GM10847 (cell line): Measurements from ENCODE around the gene TIGD7.
A peak's percentile ranks its signal among the peaks of the same experiment; 100 is the strongest.

ENCODE experiments used
- POLR2A ChIP-seq: IDR thresholded peaks from 2 replicates; pipeline ENCODE4 v1.6.1; 2011; ENCODE audit not compliant: insufficient read length; ENCODE audit errors: extremely low read depth

Gene TIGD7

DNA sequence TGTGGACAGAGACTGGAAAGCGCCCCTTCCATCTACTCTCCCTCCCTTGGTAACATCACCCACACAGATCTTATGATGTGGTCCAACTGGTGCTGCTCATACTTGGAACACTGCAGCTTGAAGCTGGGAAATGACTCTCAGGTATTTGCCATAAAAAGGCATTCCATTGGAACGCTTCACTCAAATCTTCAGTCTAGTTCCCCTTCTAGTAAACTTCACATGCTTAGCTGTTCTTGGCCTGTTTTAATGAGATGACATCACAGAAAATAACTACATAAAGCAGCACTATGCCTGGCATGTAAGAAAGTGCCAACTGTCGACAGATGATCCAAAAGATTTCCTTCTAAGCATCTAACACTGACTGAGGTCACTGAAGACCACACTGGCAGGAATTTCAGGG is 12.6 kb downstream of the TIGD7 start:
- TF ChIP-seq POLR2A = no peak

DNA sequence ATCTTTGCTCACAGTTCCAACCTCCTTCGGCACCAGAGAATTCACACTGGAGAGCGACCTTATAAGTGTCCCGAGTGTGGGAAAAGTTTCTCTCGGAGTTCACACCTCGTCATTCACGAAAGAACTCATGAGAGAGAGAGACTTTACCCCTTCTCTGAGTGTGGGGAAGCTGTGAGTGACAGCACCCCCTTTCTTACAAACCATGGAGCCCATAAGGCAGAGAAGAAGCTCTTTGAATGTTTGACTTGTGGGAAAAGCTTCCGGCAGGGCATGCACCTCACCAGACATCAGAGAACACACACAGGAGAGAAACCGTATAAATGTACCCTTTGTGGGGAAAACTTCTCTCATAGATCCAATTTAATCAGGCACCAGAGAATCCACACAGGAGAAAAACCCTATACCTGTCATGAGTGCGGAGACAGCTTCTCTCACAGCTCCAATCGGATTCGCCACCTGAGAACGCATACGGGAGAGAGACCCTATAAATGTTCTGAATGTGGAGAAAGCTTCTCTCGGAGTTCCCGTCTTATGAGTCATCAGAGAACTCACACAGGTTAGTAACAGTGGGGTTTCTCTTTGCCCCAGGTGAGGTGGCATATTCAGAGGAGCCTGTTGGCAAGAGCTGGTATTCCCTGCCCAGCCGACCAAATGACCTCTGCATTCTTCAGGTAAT is 15.1 kb downstream of the TIGD7 start:
- no peak for TF ChIP-seq POLR2A

DNA sequence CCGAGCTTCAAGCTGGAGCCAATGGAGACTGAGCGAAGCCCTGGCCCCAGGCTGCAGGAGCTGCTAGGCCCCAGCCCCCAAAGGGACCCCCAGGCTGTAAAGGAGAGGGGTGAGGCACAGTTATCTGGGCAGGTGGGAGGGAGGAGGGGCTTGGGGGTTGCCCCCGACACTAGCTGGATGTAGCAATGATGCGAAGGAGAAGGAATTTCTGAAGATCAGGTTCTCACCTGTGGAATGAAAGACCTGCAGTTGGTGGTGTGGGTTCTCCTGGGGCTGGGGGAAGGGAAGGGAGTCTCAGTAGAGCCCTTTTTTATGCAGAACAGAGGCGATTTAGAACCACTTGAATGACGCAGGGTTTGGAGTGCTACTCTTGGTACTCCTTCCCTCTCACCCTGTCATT is 20.1 kb downstream of the TIGD7 start:
- no peak for TF ChIP-seq POLR2A

DNA sequence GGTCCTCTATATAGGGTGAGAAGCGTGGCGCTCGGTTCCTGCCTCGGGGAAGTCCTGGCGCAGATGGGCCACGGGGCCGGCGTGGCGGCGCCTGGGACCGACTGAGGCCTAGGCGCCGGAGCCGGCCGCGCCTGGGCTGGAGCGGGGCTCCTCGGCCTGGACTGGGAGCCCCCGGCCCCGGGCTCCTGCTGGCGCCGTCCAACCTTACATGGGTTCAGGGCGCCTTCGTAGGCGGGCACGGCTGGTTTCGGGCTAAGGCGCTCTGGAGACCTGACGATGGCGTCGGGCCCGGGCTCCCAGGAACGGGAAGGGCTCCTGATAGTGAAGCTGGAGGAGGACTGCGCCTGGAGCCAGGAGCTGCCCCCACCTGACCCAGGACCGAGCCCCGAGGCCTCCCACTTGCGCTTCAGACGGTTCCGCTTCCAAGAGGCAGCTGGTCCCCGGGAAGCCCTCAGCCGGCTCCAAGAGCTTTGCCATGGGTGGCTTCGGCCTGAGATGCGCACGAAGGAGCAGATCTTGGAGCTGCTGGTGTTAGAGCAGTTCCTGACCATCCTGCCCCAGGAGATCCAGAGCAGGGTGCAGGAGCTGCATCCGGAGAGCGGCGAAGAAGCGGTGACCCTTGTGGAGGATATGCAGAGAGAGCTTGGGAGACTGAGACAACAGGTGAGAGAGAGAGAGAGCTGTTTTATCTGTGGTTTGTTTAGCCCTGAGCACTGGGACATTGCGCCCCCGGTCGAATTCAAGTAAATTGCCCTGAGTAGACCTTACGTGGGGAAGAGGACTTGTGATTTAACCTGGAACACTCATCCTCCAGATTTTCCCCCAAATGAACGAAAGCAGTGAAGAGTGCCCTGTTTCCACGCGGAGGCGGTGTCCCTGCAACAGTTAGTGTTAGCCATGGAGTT is 21.4 kb downstream of the TIGD7 start:
- no peak for TF ChIP-seq POLR2A

DNA sequence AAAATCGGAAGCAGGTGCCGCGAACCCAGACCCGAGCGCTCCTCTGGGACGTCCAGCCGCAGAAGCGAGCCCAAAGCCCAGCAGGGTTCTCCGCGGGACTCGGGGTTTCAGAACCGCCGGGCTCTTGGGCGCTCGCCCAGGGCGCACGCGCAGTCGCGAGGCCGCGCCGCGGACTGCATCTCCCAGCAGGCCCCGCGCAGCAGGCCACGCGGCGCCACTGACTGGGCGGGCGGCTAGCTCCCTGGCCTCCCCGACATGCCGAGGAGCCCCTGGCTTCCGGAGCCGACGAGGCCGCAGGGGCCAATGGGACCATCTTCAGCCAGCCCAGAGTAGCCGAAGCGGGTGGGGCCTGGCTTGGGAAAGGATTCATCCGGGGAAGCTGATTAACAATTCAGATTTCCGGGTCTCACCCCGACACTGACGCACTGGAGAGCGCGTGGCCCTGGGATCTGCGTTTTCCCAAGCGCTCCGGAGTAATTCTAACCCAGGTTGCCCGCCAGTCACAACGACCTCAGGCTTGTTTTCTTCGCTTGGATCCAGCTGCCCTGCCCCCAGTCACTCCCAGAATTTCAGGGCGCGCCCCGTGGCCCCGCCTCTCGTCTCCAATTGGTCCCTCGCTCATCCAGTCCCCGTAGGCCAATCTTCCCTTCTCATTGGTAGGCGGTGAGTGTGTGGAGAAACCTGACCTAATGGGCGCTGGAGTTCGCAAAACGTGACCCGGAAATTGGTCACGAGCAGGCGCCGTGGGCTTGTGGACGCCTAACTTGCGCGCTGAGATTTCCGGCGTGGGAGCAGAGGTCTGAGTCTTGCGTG is 22.3 kb downstream of the TIGD7 start, which contains the start of gene ZNF263:
Gene ZNF263 (plus strand): TSS at position 762 of the 813 bp plus-strand sequence. CDS start 328 bp downstream, outside the sequence.
- TF ChIP-seq POLR2A = peak; percentile 62

DNA sequence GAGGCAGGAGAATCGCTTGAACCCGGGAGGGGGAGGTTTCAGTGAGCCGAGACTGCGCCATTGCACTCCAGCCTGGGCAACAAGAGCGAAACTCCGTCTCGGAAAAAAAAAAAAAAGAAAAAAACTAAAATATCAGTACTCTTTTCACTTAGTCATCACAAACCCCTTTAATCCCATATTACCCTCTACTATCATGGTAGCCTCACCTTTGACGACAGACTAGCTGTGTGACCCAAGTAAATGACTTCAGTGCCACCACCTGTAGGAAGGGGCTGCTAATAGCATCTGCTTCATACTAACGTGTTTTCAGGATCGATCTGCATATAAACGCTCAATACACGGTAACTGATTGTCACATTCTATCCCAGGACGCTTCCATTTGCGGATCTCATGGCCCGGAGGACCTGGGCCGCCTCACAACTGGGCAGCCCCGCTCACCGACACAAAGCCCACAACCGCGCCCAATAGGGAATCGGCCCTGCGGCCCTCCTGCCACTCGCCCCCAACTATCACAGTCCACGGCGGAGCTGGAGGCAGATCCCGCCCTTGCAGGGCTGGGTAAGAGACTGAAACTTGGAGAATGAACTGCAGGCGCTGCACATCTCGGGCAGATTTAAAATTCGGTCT is 23.0 kb downstream of the TIGD7 start:
- no peak for TF ChIP-seq POLR2A

DNA sequence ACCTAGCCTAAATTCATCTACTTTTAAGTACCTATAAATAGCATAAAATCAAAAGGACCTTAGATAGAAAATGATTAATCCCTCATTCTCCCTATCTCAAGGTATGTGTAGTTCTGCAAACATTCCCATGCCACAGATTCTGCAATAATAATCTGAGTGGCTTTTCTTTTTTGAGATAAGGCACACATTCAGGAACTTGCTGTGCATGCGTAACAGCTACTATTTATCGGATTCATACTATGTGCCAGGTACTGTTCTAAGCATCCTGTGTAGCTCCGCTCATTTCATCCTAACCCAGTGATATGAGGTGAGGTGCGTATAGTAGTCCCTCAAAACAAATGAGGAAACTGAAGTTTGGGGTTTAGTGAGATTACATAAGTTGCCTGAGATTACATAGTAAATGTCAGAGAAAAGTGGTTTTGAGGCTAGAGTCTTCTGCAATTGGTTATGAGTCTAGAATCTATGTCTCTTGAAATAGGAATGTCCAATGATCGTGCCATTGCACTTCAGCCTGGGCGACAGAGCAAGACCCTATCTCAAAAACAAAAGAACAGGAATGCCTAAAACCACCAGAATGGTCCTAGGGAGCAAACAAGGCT is 23.9 kb downstream of the TIGD7 start:
- TF ChIP-seq POLR2A = no peak

DNA sequence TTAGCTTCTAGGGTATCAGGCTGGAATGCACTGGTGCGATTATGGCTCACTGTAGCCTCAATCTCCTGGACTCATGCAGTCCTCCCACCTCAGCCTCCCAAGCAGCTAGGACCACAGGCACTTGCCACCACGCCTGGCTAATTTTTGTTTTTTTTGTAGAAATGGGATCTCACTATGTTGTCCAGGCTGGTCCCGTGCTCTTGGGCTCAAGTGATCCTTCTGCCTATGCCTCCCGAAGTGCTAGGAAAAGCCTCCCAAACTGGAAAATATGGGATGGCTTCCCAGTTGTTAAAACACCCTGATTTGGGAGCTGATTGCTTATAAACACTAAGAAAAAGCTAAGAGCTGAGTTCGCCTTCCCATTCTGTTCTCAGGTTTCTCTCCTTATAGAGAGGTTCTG is 28.6 kb downstream of the TIGD7 start:
- TF ChIP-seq POLR2A = no peak

DNA sequence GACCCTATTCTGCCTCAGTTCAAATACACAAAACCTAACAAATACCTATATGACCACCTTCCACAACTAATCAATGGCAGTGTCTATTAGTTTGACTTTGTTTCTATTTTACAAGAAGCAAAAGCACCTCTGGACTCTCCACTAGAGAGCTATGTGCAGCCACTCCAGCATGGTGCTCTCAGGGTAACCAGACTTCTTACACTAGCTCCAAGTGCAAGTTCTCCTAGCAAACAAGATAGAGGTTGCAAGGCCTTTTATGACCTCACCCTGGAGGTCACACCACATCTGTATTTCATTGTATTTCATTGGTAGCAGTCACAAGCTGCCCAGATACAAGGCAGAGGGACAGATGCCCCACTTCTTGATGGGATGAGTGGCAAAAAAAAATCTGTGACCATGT is 30.3 kb downstream of the TIGD7 start:
- no peak for TF ChIP-seq POLR2A

DNA sequence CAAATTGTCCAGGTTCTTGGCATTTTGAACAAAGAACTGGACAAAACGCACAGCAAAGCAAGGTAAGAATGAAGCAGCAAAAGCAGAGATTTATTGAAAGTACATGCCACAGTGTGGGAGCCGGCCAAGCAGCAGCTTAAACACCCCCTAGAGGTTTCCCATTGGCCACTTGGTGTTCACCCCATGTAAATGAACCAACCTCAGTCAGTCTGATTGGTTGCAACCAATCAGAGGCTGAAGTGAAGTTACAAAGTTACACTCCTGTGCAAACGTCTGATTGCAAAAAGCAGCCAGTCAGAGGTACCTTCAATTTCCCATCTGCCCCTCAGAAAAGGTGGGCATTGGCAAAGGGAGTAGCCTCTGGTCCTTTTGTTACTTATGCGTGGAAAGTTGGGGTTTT is 30.7 kb downstream of the TIGD7 start:
- no peak for TF ChIP-seq POLR2A

DNA sequence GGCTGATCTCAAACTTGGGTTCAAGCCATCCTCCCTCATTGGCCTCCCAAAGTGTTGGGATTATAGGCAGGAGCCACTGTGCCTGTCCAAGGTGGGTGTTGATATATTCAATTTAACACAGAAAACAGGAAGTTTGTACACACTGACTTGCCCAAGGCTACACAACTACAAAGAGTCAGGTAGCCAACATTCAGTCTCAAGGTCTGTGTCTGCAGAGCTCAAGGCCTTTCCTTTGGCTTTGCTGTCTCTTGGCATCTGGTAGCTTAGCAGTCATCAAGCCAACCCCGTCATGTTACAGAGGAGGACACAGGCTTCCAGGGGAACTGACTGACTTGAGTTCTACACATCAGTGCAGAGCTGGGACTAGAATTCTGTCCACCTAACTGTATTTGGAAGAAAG is 36.9 kb downstream of the TIGD7 start:
- TF ChIP-seq POLR2A = no peak

DNA sequence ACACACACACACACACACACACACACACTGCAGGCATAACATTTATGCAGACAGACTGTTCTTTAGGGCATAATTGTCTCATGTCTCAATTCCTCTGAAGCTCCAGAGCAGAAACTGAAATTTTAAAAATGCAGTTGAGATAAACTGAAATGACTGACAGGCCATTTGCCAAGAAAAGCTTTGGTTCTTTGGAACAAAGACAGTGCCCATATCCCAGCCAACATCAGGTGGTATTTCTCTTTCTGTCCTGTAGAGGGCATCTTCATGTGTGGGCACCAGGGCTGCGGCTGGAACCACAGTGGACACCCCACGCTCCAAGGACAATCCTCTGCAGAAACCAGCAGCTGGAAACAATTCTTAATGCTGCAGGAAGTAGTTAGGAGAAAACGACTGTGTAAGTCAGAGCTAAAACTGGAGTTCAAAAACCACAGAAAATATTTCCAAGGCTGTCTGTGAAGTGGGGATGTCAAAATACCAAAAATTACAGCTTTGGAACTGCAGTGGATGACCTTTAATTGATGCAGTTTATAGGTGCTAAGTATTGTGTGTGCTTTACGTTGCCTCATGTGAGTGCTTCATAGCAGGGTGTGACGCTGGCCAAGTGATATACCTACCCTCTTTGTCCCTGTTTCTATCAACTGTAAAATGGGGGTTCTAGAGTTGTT is 38.2 kb downstream of the TIGD7 start:
- TF ChIP-seq POLR2A = no peak

DNA sequence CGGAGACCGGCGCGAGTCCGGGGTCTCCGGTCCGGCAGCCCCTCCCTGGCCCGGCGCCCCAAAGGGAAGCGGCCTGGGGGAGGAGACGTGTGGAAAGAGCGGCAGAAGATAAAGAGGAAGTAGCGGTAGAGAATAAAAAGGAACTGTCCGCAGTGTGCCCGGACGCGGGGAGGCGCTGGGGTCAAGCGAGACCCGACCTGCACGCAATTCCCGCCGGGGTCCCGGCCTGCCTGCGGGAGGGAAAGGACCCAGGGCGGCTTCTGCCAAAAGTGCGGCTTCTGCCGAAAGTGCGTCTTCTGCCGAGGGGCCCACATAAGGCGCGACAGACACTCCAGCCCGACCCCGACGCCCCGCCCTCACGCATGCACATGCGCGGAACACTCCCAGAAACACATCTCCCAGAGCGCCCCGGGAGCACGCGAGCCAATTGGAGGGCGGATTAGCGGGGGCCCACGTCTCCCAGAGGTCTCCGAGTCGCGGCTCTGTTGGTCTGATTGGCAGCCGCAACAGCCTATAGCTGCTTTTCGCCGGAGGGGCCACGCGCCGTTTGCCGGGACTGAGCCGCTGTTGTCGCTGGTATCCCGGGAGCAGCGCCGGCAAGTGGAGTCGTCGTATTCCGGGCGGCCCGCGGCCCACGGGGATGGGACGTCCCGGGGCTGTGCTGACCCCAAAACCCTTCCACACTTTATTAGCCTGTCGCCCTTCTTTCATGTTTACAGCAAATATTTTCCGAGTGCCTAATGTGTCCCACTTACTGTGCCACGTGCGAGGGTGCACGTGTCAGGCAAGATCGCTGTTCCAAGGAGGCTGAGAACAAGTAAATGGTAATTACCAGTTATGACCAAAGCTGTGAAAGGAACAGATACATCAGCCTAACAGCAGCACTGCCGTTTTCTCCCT is 40.8 kb downstream of the TIGD7 start:
- peak; percentile 71 for TF ChIP-seq POLR2A

DNA sequence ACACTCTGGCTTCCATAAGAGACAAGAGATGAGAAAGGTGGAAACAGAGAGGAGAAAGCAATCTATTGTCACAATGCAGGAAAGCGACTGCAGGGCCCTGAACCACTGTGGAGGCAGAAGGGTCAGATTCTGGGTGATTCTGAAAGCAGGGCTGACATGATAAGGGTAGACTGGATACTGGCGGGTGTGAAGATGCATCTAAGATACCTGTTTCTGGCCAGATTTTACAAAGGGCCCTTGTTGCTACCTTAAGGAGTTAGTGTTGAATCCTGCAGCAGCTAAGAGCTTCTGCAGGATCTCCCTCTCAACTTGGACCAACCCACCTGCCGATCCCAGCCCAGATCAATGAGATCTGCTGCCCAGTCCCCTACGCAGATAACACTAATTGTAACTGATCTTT is 42.7 kb downstream of the TIGD7 start:
- TF ChIP-seq POLR2A = no peak

DNA sequence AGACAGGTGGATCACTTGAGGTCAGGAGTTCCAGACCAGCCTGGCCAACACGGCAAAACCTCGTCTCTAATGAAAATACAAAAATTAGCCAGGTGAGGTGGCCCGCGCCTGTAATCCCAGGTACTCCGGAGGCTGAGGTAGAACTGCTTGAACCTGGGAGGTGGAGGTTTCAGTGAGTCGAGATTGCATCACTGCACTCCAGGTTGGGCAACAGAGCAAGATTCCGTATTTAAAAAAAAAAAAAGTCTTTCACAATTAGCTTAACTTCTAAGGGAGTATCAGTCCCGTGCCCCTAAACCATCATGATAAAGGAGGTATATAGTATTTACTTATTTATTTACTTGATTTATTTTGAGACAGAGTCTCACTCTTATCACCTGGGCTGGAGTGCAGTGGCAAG is 45.4 kb downstream of the TIGD7 start:
- TF ChIP-seq POLR2A = no peak
